ENCODE results near the gene IFT25.

DNA sequence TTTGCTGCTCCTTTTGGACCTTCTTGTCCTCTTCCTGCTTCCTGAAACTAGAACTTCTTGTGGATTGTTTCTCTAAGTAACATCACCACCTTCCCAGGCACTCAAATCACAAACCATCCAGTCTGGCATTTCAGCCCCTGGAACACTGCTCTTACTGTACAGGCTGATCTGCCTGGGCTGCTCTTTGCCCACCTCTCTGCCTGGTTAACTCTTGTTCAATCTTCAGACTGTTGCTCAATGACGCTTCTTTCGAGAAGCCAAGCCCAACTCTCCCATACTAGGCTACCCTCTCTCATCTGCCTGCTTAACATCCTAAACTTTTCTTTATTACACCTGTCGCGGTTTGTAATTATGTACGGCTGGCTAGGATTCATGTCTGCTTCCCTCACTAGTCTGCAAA, 50.9 kb downstream of the IFT25 start:
- TF ChIP-seq POLR2AphosphoS5 (IDR thresholded peaks at IDR 0.05) (no peak), RAD21 (conservative IDR thresholded peaks at IDR 0.05) (no peak), EZH2 (IDR thresholded peaks at IDR 0.05; ENCODE audit: borderline replicate concordance, insufficient read depth, low read length, poor library complexity, severe bottlenecking) (no peak), TAF1 (IDR thresholded peaks at IDR 0.05; ENCODE audit: low read depth) (no peak), EP300 (conservative IDR thresholded peaks at IDR 0.05; ENCODE audit: poor library complexity, severe bottlenecking) (no peak)
- TF ChIP-seq, protein P1, sequence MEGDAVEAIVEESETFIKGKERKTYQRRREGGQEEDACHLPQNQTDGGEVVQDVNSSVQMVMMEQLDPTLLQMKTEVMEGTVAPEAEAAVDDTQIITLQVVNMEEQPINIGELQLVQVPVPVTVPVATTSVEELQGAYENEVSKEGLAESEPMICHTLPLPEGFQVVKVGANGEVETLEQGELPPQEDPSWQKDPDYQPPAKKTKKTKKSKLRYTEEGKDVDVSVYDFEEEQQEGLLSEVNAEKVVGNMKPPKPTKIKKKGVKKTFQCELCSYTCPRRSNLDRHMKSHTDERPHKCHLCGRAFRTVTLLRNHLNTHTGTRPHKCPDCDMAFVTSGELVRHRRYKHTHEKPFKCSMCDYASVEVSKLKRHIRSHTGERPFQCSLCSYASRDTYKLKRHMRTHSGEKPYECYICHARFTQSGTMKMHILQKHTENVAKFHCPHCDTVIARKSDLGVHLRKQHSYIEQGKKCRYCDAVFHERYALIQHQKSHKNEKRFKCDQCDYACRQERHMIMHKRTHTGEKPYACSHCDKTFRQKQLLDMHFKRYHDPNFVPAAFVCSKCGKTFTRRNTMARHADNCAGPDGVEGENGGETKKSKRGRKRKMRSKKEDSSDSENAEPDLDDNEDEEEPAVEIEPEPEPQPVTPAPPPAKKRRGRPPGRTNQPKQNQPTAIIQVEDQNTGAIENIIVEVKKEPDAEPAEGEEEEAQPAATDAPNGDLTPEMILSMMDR (IDR thresholded peaks at IDR 0.05; ENCODE audit: poor library complexity, severe bottlenecking), result no peak
- TF ChIP-seq, protein P2, sequence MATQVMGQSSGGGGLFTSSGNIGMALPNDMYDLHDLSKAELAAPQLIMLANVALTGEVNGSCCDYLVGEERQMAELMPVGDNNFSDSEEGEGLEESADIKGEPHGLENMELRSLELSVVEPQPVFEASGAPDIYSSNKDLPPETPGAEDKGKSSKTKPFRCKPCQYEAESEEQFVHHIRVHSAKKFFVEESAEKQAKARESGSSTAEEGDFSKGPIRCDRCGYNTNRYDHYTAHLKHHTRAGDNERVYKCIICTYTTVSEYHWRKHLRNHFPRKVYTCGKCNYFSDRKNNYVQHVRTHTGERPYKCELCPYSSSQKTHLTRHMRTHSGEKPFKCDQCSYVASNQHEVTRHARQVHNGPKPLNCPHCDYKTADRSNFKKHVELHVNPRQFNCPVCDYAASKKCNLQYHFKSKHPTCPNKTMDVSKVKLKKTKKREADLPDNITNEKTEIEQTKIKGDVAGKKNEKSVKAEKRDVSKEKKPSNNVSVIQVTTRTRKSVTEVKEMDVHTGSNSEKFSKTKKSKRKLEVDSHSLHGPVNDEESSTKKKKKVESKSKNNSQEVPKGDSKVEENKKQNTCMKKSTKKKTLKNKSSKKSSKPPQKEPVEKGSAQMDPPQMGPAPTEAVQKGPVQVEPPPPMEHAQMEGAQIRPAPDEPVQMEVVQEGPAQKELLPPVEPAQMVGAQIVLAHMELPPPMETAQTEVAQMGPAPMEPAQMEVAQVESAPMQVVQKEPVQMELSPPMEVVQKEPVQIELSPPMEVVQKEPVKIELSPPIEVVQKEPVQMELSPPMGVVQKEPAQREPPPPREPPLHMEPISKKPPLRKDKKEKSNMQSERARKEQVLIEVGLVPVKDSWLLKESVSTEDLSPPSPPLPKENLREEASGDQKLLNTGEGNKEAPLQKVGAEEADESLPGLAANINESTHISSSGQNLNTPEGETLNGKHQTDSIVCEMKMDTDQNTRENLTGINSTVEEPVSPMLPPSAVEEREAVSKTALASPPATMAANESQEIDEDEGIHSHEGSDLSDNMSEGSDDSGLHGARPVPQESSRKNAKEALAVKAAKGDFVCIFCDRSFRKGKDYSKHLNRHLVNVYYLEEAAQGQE (IDR thresholded peaks at IDR 0.05; ENCODE audit: borderline replicate concordance), result no peak

All from neural cell (in vitro differentiated cells).